ENCODE data around the gene ANKDD1B.

Gene ANKDD1B

DNA sequence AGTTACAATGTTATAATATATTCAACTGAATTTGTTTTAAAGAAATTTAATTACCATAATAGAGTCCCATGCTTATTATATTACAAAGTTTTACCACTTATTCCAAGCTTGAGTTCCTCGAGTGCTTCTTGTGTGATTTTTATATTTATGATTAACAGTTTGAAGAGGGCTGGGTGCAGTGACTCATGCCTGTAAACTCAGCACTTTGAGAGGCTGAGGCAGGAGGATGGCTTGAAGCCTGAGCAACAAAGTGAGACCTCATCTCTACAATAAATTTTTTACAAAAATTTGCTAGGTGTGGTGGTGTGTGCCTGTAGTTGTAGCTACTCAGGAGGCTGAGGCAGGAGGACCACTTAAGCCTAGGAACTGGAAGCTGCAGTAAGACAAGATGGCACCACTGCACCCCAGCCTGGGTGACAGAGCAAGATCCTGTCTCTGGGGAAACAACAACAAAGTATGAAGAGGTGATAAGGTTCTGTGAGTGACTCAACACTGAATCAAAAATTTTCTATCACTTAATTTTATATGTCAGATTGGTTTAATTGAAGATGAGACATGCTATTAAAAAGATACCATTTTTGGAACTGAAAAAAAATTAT is 96.8 kb downstream of the ANKDD1B start:
- no peak for DNase-seq (ENCODE audit: low spot score)

DNA sequence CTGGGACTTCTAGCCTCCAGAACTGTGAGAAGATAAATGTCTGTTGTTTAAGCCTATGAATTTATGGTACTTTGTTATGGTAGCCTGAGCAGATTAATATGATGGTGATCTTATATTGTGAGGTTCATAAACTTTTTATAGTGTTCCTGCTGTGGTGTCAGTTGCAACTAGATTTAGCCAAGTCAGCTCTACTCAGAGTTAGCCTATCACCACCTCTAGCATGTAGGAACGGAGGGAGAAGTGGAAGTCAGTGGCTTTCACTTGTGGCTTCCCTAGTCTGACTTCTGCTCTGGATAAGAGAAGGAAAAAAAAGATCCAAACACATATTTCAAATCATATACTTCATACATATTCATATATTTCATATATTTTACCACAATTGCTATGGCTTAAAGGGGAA is 99.4 kb downstream of the ANKDD1B start:
- no peak for DNase-seq (ENCODE audit: low spot score)

DNA sequence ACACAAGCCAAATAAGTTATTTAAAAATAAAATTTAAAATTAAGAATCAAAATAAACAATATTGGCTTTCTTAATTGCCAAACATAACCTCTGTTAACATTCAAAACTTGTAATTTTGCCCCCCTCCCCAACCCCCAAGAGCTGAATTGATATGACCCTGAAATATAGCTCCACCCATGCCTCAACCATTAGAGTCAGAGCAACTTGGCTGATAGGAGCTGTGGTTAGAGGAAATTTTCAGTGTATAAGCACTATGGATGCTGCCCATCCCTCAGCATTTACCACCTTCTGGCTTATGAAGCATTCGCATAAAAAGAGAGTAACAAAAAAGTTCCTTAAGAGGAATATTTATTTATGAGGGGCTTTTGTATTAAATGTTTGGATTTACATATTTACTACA is 99.9 kb downstream of the ANKDD1B start:
- no peak for DNase-seq (ENCODE audit: low spot score)

DNA sequence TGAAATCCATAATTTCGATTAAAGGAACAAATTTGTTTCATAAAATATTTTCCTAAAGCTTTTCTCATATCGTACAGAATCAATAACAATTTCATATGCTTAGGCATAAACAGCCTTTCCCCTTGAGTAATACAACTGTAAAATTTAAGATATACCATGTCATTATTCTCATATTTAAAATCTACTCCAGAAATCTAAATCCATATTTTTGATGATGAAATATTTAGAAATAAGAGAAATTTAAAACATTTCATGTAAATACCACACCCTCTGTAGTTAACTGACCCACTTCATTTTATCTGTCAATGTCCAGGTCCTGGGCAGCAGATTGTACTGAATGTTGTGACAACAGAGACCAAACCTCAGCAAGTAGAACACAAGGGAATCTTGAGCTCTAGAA is 100.8 kb downstream of the ANKDD1B start:
- no peak for DNase-seq (ENCODE audit: low spot score)

DNA sequence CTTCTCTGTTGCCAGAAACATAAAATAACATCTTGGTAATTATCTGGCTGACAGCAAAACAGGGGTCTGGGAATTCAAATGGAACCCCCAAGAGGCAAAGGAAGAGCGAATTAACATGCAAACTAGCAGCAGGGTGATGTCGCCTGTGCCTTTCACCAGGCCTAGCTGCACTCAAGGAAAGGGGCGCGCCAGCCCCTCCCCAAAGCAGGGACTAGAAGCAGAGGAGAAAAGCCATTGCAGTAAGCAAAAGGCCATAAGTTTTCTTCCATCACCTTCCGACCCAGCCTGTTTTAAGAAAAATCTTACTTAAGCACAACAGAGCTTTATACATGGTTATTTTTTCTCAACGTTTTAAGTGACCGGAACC is 105.4 kb downstream of the ANKDD1B start:
- no peak for DNase-seq (ENCODE audit: low spot score)

DNA sequence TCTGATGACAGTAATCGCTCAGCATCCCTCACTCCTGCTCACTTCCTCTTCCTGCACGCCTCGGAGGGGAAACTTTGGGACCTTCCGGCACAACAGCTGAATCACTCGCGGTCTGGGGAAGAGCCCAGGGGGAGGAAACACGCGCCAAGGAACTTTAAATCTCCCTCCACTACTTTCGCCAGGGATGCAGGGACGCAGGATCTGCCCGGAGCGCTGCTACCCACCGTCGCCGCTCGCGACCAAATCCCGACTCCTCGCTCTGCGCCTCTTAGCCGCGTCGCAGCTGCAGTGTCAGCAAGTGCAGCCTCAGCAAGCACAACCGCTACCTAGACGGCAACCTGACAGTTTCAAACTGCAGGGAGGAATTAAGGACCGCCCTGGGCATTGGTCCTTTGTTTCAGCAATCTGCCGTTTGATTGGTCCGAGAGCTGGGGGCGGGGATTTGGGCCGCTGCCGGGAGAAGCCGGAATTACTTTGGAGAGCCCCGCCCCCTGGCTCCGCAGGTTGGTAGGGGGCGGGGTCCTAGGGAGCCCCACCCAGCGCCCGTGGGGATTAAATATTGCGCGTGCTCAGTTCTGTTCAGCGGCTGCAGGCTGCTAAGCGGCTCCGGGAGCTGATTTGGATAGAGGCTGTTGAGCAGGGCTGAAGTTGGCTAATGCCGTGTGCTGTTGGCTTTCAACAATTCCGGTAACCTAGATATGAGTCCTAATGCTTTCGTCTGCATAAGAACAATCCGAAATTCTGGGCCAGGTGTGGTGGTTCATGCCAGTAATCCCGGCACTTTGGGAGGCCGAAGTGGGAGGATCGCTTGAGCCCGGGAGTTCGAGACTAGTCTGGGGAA is 106.0 kb downstream of the ANKDD1B start, which contains the start of gene POC5:
TSS of gene POC5 (minus strand) at position 356 of the 841 bp plus-strand sequence. CDS start 4,500 bp downstream, outside the sequence.
- peak; percentile 98 for DNase-seq (ENCODE audit: low spot score)

DNA sequence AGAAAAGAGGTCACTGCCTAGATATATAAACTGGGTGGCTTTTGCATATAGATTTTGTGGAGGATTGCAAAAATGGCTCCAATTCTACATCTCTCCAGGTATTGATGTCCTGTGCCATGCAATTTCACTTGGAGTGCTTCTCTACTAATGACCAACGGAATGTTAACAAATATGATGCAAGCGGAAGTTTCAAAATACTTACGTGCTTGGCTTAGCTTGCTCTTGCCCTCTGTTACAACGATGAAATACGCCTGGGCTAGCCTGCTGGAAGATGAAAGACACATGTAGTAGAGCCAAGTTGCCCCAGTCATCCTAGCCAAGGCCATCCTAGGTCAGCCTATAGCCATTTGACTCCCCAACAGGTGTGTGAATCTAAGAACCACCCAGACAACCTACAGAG is 109.6 kb downstream of the ANKDD1B start:
- no peak for DNase-seq (ENCODE audit: low spot score)

Measured in NAMALWA (cell line).